Measurements from ENCODE around the gene ZBTB22. TPM values are rescaled to one million over a fixed set of nuclear protein-coding genes. Genes with fewer than 3 reads are reported as not detected.

Gene ZBTB22
- total RNA-seq, 2 donors from 2014 or later: 25.1 to 27.5 TPM

DNA sequence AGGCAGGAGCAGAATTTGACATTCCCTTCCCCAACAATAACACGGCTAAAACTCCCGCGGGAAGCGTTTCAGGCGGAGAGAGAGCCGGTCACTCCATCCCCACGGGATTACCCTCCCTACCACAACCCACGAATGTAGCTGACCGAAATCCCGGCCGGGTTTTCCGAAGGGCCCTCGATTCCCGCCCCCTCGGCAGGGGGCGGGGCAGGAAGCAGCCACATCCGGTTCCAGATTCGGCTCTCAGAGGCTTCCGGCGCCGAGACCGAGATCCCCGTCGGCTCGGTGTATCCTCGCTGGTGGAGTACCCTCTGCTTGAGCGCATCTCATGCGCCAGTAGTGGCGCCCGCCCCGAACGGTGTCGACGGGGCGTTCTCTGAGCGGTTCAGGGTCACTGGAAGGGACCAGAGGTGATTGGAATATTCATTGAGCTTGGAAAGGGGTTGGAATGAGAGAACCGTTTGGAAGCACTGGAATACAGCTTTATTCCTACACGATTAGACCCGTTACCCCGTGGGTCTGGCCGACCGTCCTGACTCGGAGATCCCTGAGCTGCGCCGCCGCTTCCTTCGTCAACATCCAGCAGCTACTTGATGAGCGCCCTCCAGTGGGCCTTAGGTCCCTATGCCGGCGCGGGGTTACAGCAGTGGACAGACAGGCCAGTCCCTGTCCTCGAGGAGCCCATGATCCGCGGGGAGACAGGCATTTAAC lies 18.2 kb downstream of the ZBTB22 start:
- peaks cover 2% of the 10 kb centered on the region for H3K4me1 ChIP-seq (replicated peaks)
- no peaks in the 10 kb centered on the region for H3K9me3 ChIP-seq
- peak; percentile 88 for DNase-seq (ENCODE audit: low spot score)
- H3K4me3 ChIP-seq: peak overlapping the region; percentile 64 to 70
- peak overlapping the region; percentile 95 to 96 for H3K27ac ChIP-seq
- peaks cover 0 to 3% of the 10 kb centered on the region in 2 donors for H3K36me3 ChIP-seq
- intact Hi-C loops (cut with DNase I): loop anchor here (2.0 kb wide), 1 partner anchor 27 kb away; the partner anchor contains the start of gene RPS18
- TF ChIP-seq POLR2A (IDR thresholded peaks at IDR 0.05) (peak; percentile 51), POLR2AphosphoS5 (IDR thresholded peaks at IDR 0.05) (peak; percentile 92)
- TF ChIP-seq, protein P1, sequence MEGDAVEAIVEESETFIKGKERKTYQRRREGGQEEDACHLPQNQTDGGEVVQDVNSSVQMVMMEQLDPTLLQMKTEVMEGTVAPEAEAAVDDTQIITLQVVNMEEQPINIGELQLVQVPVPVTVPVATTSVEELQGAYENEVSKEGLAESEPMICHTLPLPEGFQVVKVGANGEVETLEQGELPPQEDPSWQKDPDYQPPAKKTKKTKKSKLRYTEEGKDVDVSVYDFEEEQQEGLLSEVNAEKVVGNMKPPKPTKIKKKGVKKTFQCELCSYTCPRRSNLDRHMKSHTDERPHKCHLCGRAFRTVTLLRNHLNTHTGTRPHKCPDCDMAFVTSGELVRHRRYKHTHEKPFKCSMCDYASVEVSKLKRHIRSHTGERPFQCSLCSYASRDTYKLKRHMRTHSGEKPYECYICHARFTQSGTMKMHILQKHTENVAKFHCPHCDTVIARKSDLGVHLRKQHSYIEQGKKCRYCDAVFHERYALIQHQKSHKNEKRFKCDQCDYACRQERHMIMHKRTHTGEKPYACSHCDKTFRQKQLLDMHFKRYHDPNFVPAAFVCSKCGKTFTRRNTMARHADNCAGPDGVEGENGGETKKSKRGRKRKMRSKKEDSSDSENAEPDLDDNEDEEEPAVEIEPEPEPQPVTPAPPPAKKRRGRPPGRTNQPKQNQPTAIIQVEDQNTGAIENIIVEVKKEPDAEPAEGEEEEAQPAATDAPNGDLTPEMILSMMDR (IDR thresholded peaks at IDR 0.05): peak; percentile 40 to 78 (median 76)
- WGBS: 0% methylated on average over 54 of the region's 54 CpGs
- no peaks in the 10 kb centered on the region for H3K27me3 ChIP-seq (replicated peaks; ENCODE audit: insufficient read depth)

DNA sequence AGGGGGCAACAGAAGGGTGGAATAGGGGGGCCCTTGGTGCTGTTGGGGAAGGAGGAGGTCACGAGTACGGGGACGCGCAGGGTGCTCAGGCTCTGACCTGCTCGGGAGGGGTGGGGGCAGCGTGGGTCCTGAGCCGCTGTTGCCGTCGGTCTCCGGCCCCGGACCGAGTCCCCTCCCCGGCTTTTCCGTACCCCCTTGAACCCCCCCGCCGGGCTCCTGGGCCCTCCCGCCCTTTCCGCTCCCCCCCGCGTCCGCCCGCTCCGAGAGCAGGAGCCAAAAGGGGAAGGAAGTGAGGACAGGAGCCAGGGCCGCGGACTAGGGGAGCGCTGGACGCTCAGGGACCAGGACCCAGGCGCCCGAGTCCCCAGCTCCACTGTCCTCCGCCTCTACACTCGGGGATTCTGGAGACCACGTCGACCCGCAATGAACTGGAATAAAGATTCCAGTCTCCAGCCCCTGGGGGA lies 18.7 kb downstream of the ZBTB22 start, which contains the start of gene RGL2:
RGL2 (minus strand) TSS at position 170 of the 464 bp plus-strand sequence. CDS start 332 bp downstream, outside the sequence.
- peaks cover 4% of the 10 kb centered on the region for H3K4me1 ChIP-seq (replicated peaks)
- H3K27me3 ChIP-seq (replicated peaks; ENCODE audit: insufficient read depth): no peaks in the 10 kb centered on the region
- peak; percentile 82 for DNase-seq (ENCODE audit: low spot score)
- intact Hi-C loops (cut with DNase I): loop anchor here (2.0 kb wide), 1 partner anchor 26 kb away; the partner anchor contains the start of gene RPS18
- H3K9me3 ChIP-seq: no peaks in the 10 kb centered on the region
- WGBS: 1% methylated on average over 30 of the region's 34 CpGs
- TF ChIP-seq POLR2AphosphoS5 (IDR thresholded peaks at IDR 0.05) (no peak), POLR2A (IDR thresholded peaks at IDR 0.05) (no peak)
- TF ChIP-seq, protein P1 (IDR thresholded peaks at IDR 0.05): no peak
- peak within 1 kb of the TSS; percentile 64 to 70 for H3K4me3 ChIP-seq
- peaks cover 0 to 3% of the 10 kb centered on the region in 2 donors for H3K36me3 ChIP-seq
- peak within 1 kb of the TSS; percentile 95 to 96 for H3K27ac ChIP-seq

DNA sequence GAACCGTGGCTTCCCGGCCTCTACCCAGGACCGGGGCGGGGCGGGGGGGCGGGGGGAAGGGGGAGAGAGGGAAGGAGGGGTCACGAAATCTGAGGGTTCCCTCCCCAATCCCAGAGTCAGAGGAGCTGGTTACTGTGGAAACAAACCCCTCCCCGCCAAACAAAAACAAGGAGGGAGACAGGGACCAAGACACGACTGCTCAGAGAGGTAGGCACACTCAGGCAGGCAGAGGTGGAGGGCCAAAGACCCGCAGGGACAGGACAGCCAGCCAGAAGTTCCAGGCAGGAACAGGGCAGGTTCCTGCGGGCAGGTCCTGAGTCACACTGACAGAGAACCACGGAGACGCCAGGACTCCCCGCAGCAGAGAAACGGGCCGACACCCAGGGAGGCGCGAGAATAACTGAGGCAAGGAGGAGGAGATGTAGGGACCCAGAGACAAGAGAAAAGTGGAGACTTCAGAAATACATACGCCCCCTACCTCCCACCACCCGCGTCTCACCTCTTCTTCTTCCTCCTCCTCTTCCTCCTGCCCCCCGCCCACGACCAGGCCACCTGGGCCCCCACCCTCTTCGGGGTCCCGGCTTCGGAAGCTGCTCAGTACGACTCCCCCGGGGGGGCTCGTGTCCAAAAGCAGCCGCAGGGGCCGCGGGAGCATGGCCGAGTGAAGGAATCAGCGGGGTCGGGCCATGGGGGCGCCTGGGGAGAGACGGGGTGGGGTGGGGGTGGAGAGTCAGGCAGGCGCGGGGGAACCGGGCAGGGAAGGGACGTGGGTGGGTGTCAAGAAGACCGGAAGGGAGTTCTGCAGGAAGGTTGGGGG lies 19.4 kb downstream of the ZBTB22 start:
- 1% methylated on average over 37 of the region's 42 CpGs for WGBS
- DNase-seq (ENCODE audit: low spot score): peak; percentile 84
- Histone ChIP-seq H3K4me3 (peak overlapping the region; percentile 64 to 70), H3K4me1 (replicated peaks) (peaks cover 4% of the 10 kb centered on the region), H3K27me3 (replicated peaks; ENCODE audit: insufficient read depth) (no peaks in the 10 kb centered on the region), H3K27ac (peak overlapping the region; percentile 95 to 96), H3K36me3 (peaks cover 0 to 3% of the 10 kb centered on the region in 2 donors), H3K9me3 (no peaks in the 10 kb centered on the region)
- intact Hi-C loops (cut with DNase I): loop anchor here (2.0 kb wide), 1 partner anchor 25 kb away; the partner anchor contains the start of gene RPS18
- TF ChIP-seq POLR2AphosphoS5 (IDR thresholded peaks at IDR 0.05): no peak
- peak; percentile 82 for TF ChIP-seq POLR2A (IDR thresholded peaks at IDR 0.05)
- TF ChIP-seq, protein P1 (IDR thresholded peaks at IDR 0.05): peak in 1 of 4 experiments; percentile 12

DNA sequence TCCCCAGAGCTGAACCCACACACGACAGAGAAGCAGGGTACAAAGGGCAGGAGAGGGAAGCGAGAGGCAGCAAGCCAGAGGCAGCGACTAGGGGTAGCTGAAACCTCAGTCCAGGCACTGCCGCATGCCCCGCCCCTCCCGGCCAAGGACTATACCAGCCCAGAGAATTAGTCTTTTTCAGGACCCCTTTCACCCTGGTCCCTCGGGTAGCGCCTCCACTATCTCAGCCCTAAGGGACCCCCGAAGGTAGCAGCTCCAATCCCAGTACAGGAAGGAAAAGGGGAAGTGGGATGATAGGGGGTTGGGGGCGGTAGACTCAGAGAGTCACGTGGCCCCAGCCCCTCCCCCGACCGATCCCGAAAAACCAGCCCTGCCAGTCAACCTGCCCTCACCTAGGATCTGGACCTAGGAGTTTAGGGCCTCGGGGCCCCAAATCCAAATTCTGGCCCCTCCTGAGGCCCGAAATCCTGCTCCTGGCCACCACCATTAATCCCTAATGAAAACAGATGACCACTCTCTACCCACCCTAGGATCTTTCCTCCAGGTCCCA lies 20.1 kb downstream of the ZBTB22 start:
- WGBS: 8% methylated on average over 16 of the region's 16 CpGs
- intact Hi-C loops (cut with DNase I): no loop called here
- no peaks in the 10 kb centered on the region for H3K9me3 ChIP-seq
- TF ChIP-seq, protein P1 (IDR thresholded peaks at IDR 0.05): peak in 2 of 4 experiments; percentile 13 to 19
- TF ChIP-seq POLR2A (IDR thresholded peaks at IDR 0.05) (peak; percentile 13), POLR2AphosphoS5 (IDR thresholded peaks at IDR 0.05) (no peak)
- peaks cover 0 to 3% of the 10 kb centered on the region in 2 donors for H3K36me3 ChIP-seq
- H3K27ac ChIP-seq: peak overlapping the region; percentile 95 to 96
- peak overlapping the region; percentile 64 to 70 for H3K4me3 ChIP-seq
- peak; percentile 83 for DNase-seq (ENCODE audit: low spot score)
- H3K27me3 ChIP-seq (replicated peaks; ENCODE audit: insufficient read depth): no peaks in the 10 kb centered on the region
- H3K4me1 ChIP-seq (replicated peaks): peaks cover 4% of the 10 kb centered on the region

All from prostate gland (tissue), 2 donors.